ENCODE measurements around the gene CD19. TPM values are rescaled to one million over a fixed set of nuclear protein-coding genes. Genes with fewer than 3 reads are reported as not detected.

The CD19 gene
- total RNA-seq, 1 donor from 2014 or later, result not detected

DNA sequence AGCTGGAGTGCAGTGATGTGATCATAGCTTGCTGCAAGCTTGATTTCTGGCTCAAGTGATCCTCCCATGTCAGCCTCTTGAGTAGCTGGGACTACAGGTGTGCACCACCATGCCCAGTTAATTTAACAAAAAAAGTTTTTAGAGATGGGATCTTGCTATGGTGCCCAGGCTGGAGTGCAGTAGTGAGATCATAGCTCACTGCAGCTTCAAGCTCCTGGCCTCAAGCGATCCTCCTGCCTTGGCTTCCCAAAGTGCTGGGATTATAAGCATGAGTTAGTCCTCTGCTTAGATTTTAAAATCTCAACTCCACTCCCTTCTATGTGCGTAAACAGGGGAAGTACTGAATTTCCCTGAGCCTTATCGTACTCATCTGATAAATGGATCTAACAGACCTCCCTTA is 13.1 kb upstream of the CD19 start:
- Mint-ChIP-seq H3K4me3 (no peak overlapping the region), H3K9me3 (no peaks in the 10 kb centered on the region), H3K36me3 (peaks cover 14% of the 10 kb centered on the region), H3K27me3 (no peaks in the 10 kb centered on the region), H3K27ac (no peak overlapping the region), H3K4me1 (ENCODE audit: unreplicated experiment) (peaks cover 4% of the 10 kb centered on the region)
- no peak for DNase-seq (ENCODE audit: extremely low spot score, unreplicated experiment)
- TF ChIP-seq, protein P1, sequence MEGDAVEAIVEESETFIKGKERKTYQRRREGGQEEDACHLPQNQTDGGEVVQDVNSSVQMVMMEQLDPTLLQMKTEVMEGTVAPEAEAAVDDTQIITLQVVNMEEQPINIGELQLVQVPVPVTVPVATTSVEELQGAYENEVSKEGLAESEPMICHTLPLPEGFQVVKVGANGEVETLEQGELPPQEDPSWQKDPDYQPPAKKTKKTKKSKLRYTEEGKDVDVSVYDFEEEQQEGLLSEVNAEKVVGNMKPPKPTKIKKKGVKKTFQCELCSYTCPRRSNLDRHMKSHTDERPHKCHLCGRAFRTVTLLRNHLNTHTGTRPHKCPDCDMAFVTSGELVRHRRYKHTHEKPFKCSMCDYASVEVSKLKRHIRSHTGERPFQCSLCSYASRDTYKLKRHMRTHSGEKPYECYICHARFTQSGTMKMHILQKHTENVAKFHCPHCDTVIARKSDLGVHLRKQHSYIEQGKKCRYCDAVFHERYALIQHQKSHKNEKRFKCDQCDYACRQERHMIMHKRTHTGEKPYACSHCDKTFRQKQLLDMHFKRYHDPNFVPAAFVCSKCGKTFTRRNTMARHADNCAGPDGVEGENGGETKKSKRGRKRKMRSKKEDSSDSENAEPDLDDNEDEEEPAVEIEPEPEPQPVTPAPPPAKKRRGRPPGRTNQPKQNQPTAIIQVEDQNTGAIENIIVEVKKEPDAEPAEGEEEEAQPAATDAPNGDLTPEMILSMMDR (conservative IDR thresholded peaks at IDR 0.05), result no peak

DNA sequence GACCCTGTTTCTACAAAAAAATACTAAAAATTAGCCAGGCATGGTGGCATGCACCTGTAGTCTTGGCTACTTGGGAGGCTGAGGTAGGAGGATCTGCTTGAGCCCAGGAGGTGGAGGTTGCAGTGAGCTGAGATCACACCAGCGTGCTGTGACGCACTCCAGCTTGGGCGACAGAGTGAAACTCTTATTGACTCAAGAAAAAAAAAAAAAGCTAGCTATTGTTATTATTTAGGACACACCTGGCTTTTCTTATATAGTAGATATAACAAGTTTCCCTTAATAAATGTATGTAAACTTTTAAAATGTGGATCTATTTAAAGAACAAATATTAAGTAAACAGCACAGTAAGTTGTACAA is 8.6 kb upstream of the CD19 start:
- Mint-ChIP-seq H3K9me3 (no peaks in the 10 kb centered on the region), H3K4me1 (ENCODE audit: unreplicated experiment) (peaks cover 16% of the 10 kb centered on the region), H3K27ac (peak overlapping the region; percentile 99), H3K4me3 (peak overlapping the region; percentile 99), H3K36me3 (peaks cover 12% of the 10 kb centered on the region), H3K27me3 (no peaks in the 10 kb centered on the region)
- DNase-seq (ENCODE audit: extremely low spot score, unreplicated experiment), result no peak
- TF ChIP-seq, protein P1 (conservative IDR thresholded peaks at IDR 0.05), result no peak

DNA sequence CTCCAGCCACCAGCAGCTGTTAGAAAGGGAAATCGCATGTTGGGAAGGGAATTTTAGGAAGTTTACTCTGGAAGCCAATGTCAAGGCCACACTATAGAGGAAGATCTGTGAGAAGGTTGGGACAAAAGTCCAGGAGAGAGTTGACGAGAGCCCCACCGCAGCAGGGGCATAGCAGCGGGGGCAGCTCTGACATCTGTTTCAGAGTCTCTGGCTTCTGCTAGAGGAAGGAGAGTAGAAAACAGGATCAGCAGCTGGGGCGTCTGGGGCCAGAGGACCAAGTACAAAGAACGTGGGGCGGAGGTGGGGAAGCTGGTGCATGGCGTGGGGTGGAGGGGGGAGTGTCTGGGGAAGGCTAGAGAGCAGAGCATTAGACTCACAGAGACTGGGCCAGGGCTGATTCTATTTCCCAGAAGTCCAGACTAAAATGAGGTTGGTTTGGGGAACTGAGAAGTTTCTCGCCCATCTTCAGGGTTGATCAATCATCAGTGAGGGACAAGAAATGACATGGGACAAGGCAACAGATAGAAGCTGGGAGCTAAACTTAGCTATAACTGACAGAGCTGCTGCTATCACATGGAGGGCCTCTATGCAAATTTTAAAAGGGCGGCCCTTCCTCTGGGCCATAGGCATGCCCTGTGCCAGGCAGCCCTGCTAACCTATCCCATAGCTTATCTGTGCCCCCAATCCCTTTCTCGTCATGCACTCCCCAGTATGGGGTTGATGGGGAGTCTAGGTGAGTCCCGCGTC is 7.9 kb upstream of the CD19 start:
- no peak for DNase-seq (ENCODE audit: extremely low spot score, unreplicated experiment)
- peak overlapping the region; percentile 99 for H3K4me3 Mint-ChIP-seq
- peak overlapping the region; percentile 99 for H3K27ac Mint-ChIP-seq
- H3K36me3 Mint-ChIP-seq, result peaks cover 12% of the 10 kb centered on the region
- TF ChIP-seq, protein P1 (conservative IDR thresholded peaks at IDR 0.05), result no peak
- H3K9me3 Mint-ChIP-seq, result no peaks in the 10 kb centered on the region
- peaks cover 16% of the 10 kb centered on the region for H3K4me1 Mint-ChIP-seq (ENCODE audit: unreplicated experiment)
- H3K27me3 Mint-ChIP-seq, result no peaks in the 10 kb centered on the region

DNA sequence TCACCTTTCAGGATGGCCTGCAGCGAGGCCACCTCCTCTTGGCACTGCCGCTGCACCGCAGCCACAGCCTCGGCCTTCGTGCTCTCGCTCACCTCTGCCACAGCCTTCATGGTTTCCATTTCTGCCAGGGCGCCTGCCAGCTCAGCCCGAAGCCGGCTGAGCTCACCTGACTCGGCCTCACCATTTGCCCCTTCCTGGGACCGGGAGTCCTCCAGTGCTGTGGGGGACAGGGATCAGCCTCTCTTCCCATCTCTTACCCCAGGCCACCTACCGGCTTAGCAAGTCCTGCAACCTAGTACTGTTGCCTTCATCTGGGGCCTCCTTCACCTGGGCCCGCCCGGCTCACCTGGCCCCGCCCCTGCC is 7.4 kb upstream of the CD19 start:
- no peaks in the 10 kb centered on the region for H3K9me3 Mint-ChIP-seq
- peaks cover 12% of the 10 kb centered on the region for H3K36me3 Mint-ChIP-seq
- peak overlapping the region; percentile 99 for H3K27ac Mint-ChIP-seq
- peaks cover 16% of the 10 kb centered on the region for H3K4me1 Mint-ChIP-seq (ENCODE audit: unreplicated experiment)
- H3K4me3 Mint-ChIP-seq, result peak overlapping the region; percentile 99
- TF ChIP-seq, protein P1 (conservative IDR thresholded peaks at IDR 0.05), result no peak
- DNase-seq (ENCODE audit: extremely low spot score, unreplicated experiment), result no peak
- no peaks in the 10 kb centered on the region for H3K27me3 Mint-ChIP-seq

DNA sequence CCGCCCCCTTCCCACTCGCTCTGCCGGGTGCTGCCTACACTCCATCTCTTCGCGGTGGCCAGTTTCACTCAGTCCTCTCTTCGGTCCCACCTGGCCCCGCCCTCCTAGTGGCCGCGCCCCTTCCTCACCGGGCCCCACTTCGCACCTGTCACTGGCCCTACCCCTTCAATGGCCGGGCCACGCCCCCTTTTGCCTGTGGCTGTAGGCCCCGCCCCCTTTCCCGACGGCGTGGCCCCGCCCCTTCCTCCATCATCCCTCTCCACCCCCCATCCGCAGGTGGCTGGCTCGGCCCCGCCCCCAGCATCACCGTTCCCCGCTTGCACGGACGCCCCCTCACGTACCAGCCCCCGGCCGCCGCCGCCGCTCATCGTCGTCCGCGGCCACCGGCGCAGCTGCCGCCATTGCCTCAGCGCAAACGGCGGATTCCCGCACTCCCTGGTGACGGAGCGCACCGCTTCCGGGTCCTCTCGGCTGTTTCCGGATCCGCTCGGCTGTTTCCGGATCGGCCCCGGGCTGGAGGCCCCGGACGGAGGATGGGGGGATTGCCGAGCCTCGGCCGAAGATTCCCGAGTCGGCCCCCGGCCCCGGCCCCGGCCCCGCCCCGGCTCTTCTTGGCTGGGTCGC is 6.9 kb upstream of the CD19 start, which contains the start of gene RABEP2:
Gene RABEP2, minus strand, starts transcription at position 477 of the 624 bp plus-strand sequence. Its CDS starts 75 bp downstream, at position 402.
- peak within 1 kb of the TSS; percentile 99 for H3K4me3 Mint-ChIP-seq
- TF ChIP-seq, protein P1 (conservative IDR thresholded peaks at IDR 0.05), result no peak
- peaks cover 8% of the 10 kb centered on the region for H3K36me3 Mint-ChIP-seq
- peaks cover 16% of the 10 kb centered on the region for H3K4me1 Mint-ChIP-seq (ENCODE audit: unreplicated experiment)
- H3K27ac Mint-ChIP-seq, result peak within 1 kb of the TSS; percentile 99
- no peaks in the 10 kb centered on the region for H3K27me3 Mint-ChIP-seq
- H3K9me3 Mint-ChIP-seq, result no peaks in the 10 kb centered on the region
- peak; percentile 99 for DNase-seq (ENCODE audit: extremely low spot score, unreplicated experiment)

All from type B pancreatic cell (in vitro differentiated cells).